Measurements from ENCODE around the gene KIF2A.

DNA sequence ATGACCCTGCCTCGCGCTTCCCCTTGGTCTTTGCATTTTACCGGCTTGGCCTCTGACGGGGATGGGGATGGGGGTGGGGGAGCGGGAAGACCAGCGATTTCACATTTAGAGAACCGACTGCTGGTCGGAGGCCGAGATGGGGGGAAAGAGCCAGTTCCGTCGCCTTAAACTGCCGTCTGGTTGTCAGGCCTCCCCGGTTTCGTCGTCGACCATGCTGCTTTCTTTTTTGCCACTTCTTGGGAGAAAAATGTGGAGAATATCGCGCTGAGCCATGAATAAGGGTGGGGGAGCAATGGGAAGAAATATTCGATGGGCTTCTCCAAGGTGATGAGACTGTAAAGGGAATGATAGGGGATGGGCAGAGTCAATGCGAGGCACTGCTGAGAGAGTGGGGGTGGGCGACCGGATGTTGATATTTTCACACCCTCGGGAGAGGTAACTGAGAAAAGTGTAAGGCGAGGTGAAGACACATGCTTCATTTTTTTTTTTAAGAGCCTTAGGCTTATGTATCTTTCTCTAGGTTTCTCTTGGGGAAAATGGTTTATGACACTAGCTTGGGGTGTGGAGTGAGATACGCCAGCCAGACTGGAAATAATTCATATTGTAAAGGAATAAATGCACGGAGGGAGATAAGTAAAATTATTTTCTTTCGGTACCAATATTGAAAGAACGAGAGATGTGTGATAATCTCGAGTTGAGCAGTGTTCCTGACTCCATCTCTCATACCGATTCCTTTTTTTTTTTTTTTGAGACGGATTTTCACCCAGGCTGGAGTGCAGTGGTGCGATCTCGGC is 1.1 kb downstream of the KIF2A start:
- TF ChIP-seq SP1 (IDR thresholded peaks at IDR 0.05) (no peak), ELF4 (IDR thresholded peaks at IDR 0.05) (no peak), FOXA1 (IDR thresholded peaks at IDR 0.05) (no peak), ARNT (IDR thresholded peaks at IDR 0.05) (no peak), FOXK2 (IDR thresholded peaks at IDR 0.05) (no peak), PKNOX1 (IDR thresholded peaks at IDR 0.05) (no peak), ZNF384 (IDR thresholded peaks at IDR 0.05) (0 out of 2 replicates have a peak, but pooled peaks have one; percentile 43), NFRKB (IDR thresholded peaks at IDR 0.05) (no peak), CTBP1 (IDR thresholded peaks at IDR 0.05; ENCODE audit: borderline replicate concordance) (no peak), SUZ12 (IDR thresholded peaks at IDR 0.05) (no peak), FOXM1 (IDR thresholded peaks at IDR 0.05; ENCODE audit: borderline replicate concordance) (no peak), BHLHE40 (IDR thresholded peaks at IDR 0.05; ENCODE audit: borderline replicate concordance) (no peak), TARDBP (IDR thresholded peaks at IDR 0.05) (no peak), HDGF (IDR thresholded peaks at IDR 0.05; ENCODE audit: borderline replicate concordance) (no peak)
